HEK293T (cell line): ENCODE results near the gene HAGH.

Experiments used
- BHLHE40 ChIP-seq: fragments of 450-650 bp; IDR thresholded peaks from 2 replicates; pipeline ENCODE4 v1.6.1; 2016; ENCODE audit warnings: mild to moderate bottlenecking, moderate library complexity, borderline replicate concordance
- FOXK2 ChIP-seq: fragments of 450-650 bp; IDR thresholded peaks from 2 replicates; pipeline ENCODE4 v1.6.1; 2016; ENCODE audit warnings: mild to moderate bottlenecking
- HDGF ChIP-seq: fragments of 450-650 bp; IDR thresholded peaks from 2 replicates; pipeline ENCODE4 v1.6.1; 2017; ENCODE audit warnings: antibody characterized with exemption, borderline replicate concordance
- LEF1 ChIP-seq: fragments of 450-650 bp; IDR thresholded peaks from 2 replicates; pipeline ENCODE4 v1.6.1; 2017; ENCODE audit warnings: mild to moderate bottlenecking, borderline replicate concordance
- SP1 ChIP-seq: fragments of 450-650 bp; IDR thresholded peaks from 2 replicates; pipeline ENCODE4 v1.6.1; 2017
- SUZ12 ChIP-seq: fragments of 450-650 bp; IDR thresholded peaks from 2 replicates; pipeline ENCODE4 v1.6.1; 2016; ENCODE audit warnings: mild to moderate bottlenecking
- TARDBP ChIP-seq: fragments of 450-650 bp; IDR thresholded peaks from 2 replicates; pipeline ENCODE4 v1.6.1; 2016

DNA sequence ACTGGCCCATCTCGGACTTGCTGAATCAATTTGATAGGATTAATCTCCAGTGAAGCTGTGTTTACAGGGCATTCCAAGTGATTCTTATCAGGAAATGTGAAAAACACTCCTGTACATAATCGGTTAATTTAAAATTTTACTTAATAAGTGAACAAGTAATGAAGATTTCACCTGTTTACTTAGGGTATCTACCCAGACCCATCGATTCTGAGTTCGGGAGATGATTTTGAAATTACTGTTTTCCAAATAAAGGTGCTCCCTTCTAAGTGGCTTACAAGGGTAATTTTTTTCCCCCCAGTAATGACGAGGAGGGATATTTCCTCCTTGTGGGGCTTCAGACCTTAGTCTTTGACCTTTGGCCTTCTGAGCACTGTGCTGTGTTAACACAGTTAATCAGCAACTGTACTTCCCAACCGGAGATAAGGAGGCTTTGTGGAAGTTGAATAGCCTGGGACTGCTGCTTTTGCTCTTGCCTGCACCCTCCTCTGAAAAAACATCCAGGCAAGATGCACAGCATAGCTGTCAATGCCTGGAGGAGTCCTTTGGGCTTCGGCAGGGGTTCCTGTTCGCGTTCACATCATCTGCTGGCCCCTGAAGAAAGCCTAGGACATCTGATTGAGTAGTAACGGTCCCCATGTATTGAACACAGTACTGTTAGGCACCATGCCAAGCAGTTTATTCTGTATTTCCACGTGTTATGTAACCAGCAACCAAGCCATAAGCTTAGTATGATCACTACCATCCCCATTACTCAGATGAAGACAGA, 2.2 kb upstream of the HAGH start:
- TF ChIP-seq SP1 (no peak), FOXK2 (no peak), TARDBP (no peak), LEF1 (no peak), HDGF (no peak), BHLHE40 (no peak), SUZ12 (no peak)
